NCI-H1092 treated with DMSO at 0.1 percent for 48 hours (cell line): ENCODE data around the gene UBE2Z.
A peak's percentile ranks its signal among the peaks of the same experiment; 100 is the strongest.
"Not testable (repeated sequence)": the region's sequence is repeated elsewhere in the genome, so short reads cannot be mapped to it uniquely, and the experiment has no call there.

Source experiments
- DNase-seq: peaks from one replicate; lab custom pipeline; 2025; lab: John Stamatoyannopoulos, UW

UBE2Z gene

GRCh38 chr17:48904428-48904827 is 3.8 kb upstream of the UBE2Z start:
- DNase-seq: no peak

- DNase-seq: no peak
Measured at GRCh38 chr17:48905987-48906515, 2.2 kb upstream of the UBE2Z start.

DNA sequence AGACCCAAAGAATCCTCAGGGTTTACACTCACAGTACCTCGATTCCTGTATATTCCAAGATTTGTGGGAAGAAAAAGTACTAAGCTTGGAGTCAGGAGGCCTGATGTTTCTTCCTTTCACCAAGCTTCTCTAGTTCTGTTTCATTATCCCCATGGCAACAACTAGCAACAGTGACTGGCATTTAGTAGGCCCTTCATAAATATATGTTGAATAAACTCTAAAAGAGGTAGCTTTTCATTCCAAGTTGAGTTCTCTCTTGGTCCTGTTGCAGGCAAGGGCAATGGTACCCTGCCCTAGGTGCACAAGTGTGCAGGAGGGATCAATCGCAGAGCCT is 527 bp upstream of the UBE2Z start:
- peak; percentile 44 for DNase-seq

GRCh38 chr17:48908853-48909394 is 717 bp downstream of the UBE2Z start:
- peak; percentile 69 for DNase-seq

DNA sequence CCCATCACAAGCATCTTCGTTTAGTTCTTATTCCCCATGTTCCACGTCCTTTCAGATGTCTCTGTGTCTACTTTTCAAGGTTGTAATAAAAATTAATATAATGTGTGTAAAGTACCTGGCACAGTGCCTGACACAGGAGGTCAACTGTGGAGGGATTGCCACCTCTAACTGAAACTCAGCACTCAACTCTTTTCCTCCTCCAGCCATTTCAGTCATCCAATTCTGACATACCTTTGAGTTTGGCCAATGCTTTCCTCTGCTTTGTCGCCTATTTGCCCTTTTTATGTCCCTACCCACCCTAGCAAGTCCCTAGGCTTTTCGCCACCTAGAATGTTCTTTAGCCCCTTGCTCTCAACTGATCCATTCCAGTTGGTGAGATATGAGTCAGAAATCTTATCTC is 1.6 kb downstream of the UBE2Z start:
- no peak for DNase-seq

DNA sequence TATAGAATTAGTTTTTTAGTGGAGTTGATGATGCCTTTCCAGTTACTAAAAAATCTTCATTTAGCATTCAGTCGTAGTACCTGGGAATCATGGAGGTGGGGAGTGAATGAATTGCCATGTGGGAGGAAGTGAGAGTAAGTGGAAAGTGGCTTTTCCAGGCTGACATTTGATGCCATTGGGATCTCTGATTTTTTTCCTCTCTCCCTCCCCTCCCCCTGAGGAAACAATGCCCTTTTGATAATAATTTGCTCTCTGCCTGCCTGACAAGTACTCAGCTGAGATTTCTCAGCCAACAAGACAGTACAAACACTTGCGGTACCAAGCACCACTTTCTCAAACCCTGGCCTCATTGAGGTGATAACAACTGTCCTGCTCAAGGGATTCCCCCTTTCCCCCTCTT is 2.2 kb downstream of the UBE2Z start:
- no peak for DNase-seq

GRCh38 chr17:48912476-48912875 is 4.3 kb downstream of the UBE2Z start:
- DNase-seq: no peak

GRCh38 chr17:48915459-48916282 is 7.5 kb downstream of the UBE2Z start:
- DNase-seq: no peak

- no peak for DNase-seq
Measured at GRCh38 chr17:48925251-48925990, 17.2 kb downstream of the UBE2Z start.

GRCh38 chr17:48925991-48926342 is 17.8 kb downstream of the UBE2Z start:
- no peak for DNase-seq

DNA sequence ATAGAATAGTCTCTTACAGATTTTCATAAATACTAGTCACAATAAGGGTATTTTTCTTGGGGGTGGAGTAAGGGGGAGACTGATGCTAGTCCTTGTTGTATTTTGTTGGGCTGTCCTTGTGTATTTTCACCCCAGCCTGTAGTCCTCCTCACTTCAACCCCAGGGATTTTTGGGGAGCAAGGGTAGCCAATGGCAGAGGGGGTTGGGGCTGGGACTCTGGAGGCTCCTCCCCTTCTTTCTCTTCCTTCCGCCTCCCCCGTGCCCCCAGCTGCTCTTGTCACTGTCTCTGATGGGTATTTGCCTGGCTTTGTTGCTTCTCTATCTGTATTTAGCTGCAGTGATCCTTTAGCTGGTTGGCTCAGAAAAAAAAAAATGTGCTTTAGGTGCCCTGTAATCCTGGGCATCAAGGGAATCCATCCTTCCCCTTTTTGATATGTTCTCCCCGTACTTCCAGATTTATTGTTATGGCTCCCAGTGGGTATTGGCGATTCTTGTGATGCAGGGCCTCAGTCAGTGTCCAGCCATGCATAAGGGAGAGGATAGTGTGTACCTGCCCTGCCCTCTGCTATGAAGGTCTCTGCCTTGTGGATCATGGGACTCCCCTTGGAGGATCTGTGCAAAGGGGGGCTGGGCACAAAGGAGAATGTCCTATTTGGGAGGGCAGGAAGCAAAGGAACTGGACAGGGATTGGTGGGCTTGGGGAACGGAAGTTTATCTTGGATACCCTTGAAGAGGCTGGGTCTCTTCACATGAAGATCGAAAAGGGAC is 20.0 kb downstream of the UBE2Z start:
- DNase-seq: no peak

- no peak for DNase-seq
Measured at GRCh38 chr17:48928876-48929811, 20.9 kb downstream of the UBE2Z start.

- DNase-seq: no peak
Measured at GRCh38 chr17:48929812-48930165, 21.6 kb downstream of the UBE2Z start.

DNA sequence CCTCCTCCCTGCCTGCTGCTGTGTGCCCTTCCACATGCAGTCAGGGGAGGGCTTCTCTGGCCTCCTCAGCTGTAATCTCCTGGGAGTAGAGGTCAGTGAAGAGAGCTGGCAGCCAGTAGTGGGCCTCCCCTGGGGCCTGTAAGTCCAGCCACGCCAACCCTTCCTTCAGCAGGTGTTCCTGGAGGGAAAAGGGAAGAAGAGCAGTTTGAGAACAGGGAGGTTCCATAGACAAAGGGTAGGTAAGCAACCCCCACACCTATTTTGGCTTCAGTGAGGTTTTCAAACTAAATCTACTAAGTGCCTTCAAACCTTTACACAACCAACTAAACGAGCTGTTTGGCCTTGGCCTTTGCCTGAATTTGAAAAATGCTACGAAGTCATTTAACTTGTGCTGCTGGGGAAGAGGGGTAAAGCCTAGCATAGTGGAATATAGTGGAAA is 22.2 kb downstream of the UBE2Z start:
- no peak for DNase-seq

- DNase-seq: no peak
Measured at GRCh38 chr17:48933035-48933434, 24.8 kb downstream of the UBE2Z start.

GRCh38 chr17:48944515-48945260 is 36.5 kb downstream of the UBE2Z start, which contains the start of gene SNF8:
Gene SNF8 (minus strand): TSS chr17:48944842. CDS start chr17:48944734, 108 bp downstream.
- DNase-seq: peak; percentile 75

GRCh38 chr17:48945261-48945651 is 37.0 kb downstream of the UBE2Z start:
- DNase-seq: not testable (repeated sequence)

- DNase-seq: no peak
Measured at GRCh38 chr17:48951572-48951971, 43.4 kb downstream of the UBE2Z start.

DNA sequence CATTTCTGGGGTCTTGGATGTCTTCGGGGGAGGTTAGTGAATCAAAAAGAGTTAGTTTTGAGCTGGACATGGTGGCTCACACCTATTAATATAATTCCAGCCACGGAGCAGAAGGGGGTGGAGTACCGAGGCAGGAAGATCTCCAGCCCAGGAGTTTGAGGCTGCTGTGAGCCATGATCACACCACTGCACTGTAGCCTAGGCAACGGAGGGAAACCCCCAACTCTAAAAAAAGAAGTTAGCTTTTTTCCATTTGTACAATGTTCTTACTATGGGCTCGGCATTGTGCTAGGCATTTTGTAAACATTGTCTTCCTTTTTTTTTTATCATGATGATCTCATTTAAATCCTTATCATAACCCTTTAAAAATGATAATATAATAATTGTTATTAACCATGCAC is 44.7 kb downstream of the UBE2Z start:
- no peak for DNase-seq

DNA sequence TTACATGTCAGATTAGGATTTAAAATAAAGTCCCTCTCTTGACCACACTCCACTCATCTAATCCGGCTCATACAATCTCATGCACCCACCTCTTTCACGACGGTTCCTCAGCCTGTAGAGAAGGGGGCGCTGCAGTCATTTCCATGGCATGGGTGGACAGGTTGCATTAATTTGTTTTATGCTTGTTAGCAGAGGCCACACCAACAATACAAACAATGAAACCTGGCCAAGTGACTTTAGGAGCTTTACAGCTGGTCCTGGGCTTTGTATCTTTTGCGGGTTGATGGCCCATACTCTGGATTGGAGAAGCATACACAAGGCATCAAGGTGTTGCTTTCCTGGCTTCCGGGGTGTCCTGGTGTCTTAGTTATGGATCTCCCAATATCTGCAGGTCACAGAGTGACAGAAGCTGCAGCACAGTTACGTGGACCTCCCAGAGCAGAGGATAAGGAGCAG is 46.1 kb downstream of the UBE2Z start:
- no peak for DNase-seq
